Amniotic stem cell (primary cell): ENCODE measurements around the gene LNPEP.
"Not testable (repeated sequence)": the region's sequence is repeated elsewhere in the genome, so short reads cannot be mapped to it uniquely, and the experiment has no call there.

Experiments
- DNase-seq: peaks from one replicate; lab custom pipeline; 2025; lab: John Stamatoyannopoulos, UW

Gene LNPEP

GRCh38 chr5:96930058-96930457 is 5.8 kb upstream of the LNPEP start:
- no peak for DNase-seq

DNA sequence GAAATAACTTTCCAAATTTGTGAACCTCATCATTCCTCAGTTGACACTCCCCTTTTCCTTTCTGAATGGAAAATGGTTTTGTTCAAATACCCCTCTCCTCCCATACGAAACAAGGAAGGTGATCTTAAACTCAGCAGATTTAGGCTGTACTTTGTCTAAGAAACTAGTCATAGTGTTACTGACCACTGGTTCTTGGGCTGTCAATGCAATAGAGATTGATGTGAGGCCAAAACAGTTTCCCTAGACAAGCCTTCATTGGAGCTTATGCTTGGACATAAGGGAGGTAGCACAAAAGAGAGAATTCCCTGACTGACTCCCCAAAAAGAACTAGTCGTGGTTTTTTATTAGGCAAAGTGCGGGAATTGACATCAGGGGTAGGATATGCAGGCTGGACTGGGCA is 5.3 kb upstream of the LNPEP start:
- no peak for DNase-seq

GRCh38 chr5:96931037-96931436 is 4.8 kb upstream of the LNPEP start:
- DNase-seq: not testable (repeated sequence)

DNA sequence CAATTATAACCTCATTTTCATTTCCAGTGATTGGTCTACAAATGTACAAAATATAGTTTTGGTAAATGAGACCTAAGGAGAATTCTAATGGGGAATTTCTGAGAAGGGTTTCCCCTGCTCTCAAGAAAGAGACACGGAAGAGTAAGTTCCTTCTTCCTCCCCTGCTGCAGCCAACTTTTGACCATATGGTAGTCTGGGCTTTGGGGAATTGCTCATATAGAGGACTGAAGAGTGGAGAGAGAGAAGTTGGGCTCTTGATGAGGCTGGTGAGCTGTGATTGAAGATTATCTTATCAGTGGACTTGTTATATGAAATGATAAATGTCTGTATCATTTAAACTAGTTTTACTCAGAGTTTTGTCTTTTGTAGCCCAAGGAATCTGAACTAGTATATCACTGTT is 4.3 kb upstream of the LNPEP start:
- no peak for DNase-seq

DNA sequence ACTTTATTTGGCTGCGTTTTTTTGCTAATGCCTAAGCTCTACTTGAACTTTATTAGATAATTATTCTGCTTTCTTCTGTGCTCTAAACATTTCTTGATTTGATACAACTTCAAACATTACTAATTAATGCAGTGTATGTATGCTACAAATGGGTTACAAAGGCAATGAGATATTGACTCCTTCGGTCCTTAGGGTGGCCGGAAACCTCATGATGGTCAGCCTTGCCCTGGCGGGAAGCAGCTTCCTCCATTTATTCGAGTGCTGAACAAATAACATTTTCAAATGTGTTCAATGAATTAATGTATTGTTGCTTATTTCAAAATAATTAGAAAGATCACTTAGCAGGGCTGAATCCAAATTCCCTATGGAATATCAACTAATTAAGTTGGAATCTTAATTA is 3.9 kb upstream of the LNPEP start:
- DNase-seq: no peak

DNA sequence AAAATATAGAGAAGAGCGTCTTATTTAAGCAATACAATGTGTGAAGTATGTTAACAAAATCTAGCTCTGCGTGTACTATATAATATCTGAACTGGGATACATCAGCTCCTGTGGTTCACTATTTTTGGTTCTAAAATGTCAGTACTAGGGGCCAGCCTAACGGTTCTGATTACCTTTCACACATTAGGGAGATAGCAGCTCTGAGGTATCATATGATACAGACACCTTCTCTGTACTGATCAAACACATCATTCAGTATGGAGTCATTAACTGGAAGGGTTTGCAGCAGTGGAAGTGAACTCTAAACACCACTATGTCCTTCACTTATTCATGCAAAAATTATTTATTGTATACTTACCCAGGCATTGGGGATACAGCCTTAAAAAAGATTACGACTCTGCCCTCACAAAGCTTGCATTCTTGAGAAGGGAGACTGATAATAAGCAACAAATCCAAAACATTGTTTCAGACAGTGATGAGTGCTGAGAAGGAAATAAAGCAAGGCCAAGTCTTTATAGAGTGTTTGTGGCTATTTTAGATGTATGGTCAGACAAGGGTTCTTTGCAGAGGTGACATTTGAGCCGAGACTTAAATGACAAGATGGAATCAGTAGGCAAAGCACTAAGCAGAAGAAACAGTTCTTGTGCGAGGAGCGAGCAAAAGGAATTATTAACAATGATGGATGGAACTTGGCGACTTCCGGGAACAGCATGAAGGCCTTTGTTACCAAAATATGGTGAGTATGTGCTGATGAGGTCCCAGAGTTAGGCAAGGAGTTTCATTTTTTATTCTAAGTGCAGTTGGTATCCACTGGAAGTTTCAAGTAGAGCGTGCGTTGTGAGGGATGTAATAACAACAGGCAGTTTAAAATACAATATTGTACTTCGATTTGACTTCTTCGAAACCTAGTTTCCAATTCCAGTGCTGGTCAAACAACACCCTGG is 1.8 kb upstream of the LNPEP start:
- DNase-seq: no peak

- DNase-seq: peak; percentile 80
Observed at GRCh38 chr5:96934708-96935558, 947 bp upstream of the LNPEP start.

- DNase-seq: no peak
Observed at GRCh38 chr5:96936431-96937320, 796 bp downstream of the LNPEP start.

DNA sequence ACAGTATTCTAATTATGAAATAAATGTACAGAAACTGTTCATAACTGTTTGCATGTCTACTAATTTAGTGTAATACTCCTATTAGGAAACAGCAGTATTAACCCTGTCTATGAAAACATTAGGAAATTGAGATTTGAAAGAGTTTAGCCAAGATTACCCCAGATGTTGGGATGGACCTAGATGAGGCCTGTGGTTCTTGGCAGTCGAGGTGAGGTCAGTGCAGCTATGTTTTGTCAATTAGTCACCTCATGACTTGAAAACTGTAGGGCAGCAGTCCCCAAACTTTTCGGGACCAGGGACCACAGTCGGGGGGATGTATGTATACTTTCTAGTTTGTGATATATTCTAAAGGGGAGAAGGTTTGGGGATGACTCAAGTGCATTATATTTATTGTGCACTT is 4.7 kb downstream of the LNPEP start:
- no peak for DNase-seq

DNA sequence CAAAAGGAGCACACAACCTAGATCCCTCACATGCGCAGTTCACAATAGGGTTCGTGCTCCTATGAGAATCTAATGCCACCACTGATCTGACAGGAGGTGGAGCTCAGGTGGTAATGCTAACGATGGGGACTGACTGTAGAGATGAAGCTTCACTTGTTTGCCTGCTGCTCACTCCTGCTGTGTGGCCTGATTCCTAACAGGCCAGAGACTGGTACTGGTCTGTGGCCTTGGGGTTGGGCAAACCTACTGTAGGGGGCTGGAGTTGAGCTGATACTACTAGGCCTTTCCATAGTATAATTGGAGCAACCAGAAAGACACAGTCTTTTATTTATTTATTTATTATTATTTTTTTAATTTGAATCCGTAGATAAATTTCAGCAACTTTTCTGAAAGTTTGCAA is 5.3 kb downstream of the LNPEP start:
- no peak for DNase-seq

- DNase-seq: no peak
Observed at GRCh38 chr5:96942078-96942477, 6.2 kb downstream of the LNPEP start.

- no peak for DNase-seq
Observed at GRCh38 chr5:96942911-96943310, 7.0 kb downstream of the LNPEP start.

DNA sequence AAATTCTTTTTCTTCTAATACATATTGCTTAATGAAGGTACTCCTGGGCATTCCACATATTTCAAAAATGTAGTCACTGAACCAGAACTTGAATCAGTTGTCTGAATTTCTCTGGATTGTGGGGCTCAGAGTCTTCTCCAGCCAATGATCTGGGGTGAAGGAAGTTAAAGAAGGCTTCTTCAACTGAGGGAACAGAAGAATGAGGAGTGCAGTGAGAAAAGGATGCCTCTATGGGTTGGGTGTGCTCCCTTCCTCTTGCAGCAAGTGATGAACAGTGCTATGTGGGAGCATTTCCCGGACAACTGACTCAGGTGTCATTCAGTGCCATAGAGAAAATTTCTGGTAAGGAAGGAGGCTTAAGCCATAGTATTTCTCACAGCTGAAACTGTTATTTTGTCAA is 7.9 kb downstream of the LNPEP start:
- no peak for DNase-seq

DNA sequence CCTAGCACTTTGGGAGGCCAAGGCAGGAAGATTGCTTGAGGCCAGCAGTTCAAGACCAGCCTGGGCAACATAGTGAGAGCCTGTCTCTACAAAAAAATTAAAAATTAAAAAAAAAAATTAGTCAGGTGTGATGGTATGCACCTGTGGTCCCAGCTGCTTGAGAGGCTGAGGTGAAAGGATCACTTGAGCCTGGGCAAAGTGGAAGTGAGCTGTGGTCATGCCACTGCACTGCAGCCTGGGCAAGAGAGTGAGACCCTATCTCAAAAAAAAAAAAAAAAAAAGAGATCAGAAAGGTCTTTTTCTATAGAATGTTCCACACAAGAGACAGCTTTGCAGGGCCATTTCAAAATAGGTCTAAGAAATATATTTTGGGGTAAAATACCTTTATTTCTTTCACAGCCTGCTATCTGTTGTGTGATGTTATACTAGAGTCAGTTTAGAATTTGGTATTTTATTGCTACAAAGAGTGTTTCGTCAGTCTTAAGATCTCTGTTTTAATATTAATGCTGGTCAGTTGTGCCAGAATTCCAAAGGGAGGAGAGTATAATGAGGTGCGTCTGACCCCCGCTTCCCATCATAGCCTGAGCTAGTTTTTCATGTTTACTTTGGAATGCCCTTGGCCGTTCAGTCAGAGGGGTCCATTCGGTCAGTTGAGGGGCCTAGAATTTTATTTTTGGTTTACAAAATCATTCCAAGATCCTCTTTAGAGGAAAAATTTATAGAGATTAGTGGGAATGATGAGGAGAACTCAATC is 9.4 kb downstream of the LNPEP start:
- DNase-seq: no peak

DNA sequence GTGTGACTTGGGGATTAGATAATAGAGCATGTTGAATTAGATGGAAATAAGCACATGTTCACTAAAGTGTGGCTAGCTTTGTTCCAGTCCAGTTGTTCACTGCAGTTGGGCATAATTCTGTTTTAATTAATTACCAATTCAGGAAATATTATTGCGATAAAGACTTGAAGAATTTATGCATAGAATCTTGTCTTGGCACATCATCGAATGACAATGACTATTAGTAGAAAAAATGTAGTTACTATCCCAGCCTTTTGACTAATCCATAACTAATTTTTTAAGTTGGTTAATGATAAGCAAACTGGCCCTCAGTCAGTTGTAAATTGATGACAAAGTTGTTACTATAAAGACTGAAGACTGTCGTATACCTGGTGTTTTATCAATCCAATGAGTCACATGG is 10.5 kb downstream of the LNPEP start:
- DNase-seq: no peak

GRCh38 chr5:96952118-96952750 is 16.4 kb downstream of the LNPEP start:
- no peak for DNase-seq

- no peak for DNase-seq
Observed at GRCh38 chr5:96952974-96953730, 17.3 kb downstream of the LNPEP start.

DNA sequence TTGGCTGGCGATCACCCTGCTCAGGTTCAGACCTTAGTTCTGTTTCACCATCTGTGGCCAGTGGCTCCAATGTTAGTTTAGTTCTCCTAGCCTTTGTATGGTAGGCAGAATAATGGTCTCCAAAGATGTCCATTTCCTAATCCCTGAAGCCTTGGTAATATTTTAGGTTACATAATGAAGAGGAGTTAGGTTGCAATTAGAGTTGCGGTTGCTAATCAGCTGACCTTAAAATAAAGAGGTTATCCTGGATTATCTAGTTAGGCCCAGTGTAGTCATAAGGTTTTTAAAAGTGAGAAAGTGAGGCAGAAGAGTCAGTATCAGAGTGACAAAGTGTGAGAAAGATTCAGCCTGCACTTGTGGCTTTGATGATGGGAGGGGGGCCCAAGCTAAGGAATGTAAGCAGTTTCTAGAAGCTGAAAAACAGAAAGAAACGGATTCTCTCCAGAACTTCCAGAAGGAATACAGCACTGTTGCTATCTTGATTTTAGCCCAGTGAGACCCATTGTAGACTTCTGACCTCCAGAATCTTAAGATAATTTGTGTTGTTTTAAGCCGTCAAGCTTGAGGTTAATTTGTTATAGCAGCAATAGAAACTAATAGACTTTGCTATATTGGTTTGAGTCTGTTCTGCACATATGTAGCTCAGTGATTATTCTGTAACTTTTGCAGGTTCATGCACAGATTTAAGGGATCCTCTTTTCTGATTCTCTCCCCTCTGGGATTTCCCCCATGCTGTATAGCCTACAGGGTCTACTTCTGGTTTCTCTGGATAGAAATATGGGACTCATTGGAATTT is 21.6 kb downstream of the LNPEP start:
- no peak for DNase-seq

DNA sequence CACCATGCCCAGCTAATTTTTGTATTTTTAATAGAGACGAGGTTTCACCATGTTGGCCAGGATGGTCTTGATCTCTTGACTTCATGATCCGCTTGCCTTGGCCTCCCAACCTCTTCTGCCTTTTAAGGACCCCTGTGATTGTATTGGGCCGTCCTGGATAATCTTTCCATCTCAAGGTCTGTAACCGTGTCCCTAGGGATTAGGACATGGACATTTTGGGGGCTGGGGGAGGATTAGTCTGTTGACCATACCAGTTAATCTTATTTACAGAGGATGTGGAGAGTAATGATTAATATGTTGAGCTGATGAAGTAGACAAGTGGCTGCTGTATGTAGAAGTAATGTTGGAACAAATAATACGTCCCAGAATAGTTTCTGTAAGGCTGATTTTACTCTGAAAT is 23.1 kb downstream of the LNPEP start:
- DNase-seq: no peak
